HEK293T (cell line): Measurements from ENCODE around the gene OTUD7B.

Experiments used
- CTCF ChIA-PET: fragments of 350-600 bp; formaldehyde crosslinking; extraction: SDS; loops from one replicate; lab custom pipeline; 2021; ENCODE audit warnings: antibody characterized with exemption, inconsistent platforms; lab: Yijun Ruan, JAX
- POLR2A ChIA-PET: fragments of 350-600 bp; formaldehyde crosslinking; extraction: SDS; loops from one replicate; lab custom pipeline; 2020; ENCODE audit warnings: antibody characterized with exemption, inconsistent platforms; lab: Yijun Ruan, JAX
- DNase-seq: peaks from one replicate; pipeline ENCODE4 v3.0.0; 2012; ENCODE audit warnings: mixed read lengths; ENCODE audit errors: extremely low spot score
- ARNT ChIP-seq: fragments of 450-650 bp; IDR thresholded peaks from 2 replicates; pipeline ENCODE4 v1.6.1; 2017; ENCODE audit warnings: mild to moderate bottlenecking
- BHLHE40 ChIP-seq: fragments of 450-650 bp; IDR thresholded peaks from 2 replicates; pipeline ENCODE4 v1.6.1; 2016; ENCODE audit warnings: mild to moderate bottlenecking, moderate library complexity, borderline replicate concordance
- CTBP1 ChIP-seq: fragments of 450-650 bp; IDR thresholded peaks from 2 replicates; pipeline ENCODE4 v1.6.1; 2016; ENCODE audit warnings: borderline replicate concordance
- ELF4 ChIP-seq: fragments of 450-650 bp; IDR thresholded peaks from 2 replicates; pipeline ENCODE4 v1.6.1; 2017; ENCODE audit warnings: antibody characterized with exemption
- FOXA1 ChIP-seq: fragments of 450-650 bp; IDR thresholded peaks from 2 replicates; pipeline ENCODE4 v1.6.1; 2016; ENCODE audit warnings: mild to moderate bottlenecking
- FOXK2 ChIP-seq: fragments of 450-650 bp; IDR thresholded peaks from 2 replicates; pipeline ENCODE4 v1.6.1; 2016; ENCODE audit warnings: mild to moderate bottlenecking
- FOXM1 ChIP-seq: fragments of 450-650 bp; IDR thresholded peaks from 2 replicates; pipeline ENCODE4 v1.6.1; 2017; ENCODE audit warnings: mild to moderate bottlenecking, borderline replicate concordance
- HDGF ChIP-seq: fragments of 450-650 bp; IDR thresholded peaks from 2 replicates; pipeline ENCODE4 v1.6.1; 2017; ENCODE audit warnings: antibody characterized with exemption, borderline replicate concordance
- L3MBTL2 ChIP-seq: fragments of 450-650 bp; conservative IDR thresholded peaks from 2 replicates; pipeline ENCODE4 v1.6.1; 2016; ENCODE audit warnings: mild to moderate bottlenecking
- LEF1 ChIP-seq: fragments of 450-650 bp; IDR thresholded peaks from 2 replicates; pipeline ENCODE4 v1.6.1; 2017; ENCODE audit warnings: mild to moderate bottlenecking, borderline replicate concordance
- NFRKB ChIP-seq: fragments of 450-650 bp; IDR thresholded peaks from 2 replicates; pipeline ENCODE4 v1.6.1; 2016; ENCODE audit warnings: mild to moderate bottlenecking, moderate library complexity
- SP1 ChIP-seq: fragments of 450-650 bp; IDR thresholded peaks from 2 replicates; pipeline ENCODE4 v1.6.1; 2017
- SUZ12 ChIP-seq: fragments of 450-650 bp; IDR thresholded peaks from 2 replicates; pipeline ENCODE4 v1.6.1; 2016; ENCODE audit warnings: mild to moderate bottlenecking
- TARDBP ChIP-seq: fragments of 450-650 bp; IDR thresholded peaks from 2 replicates; pipeline ENCODE4 v1.6.1; 2016
- ZNF384 ChIP-seq: fragments of 450-650 bp; IDR thresholded peaks from 2 replicates; pipeline ENCODE4 v1.6.1; 2016
- TF ChIP-seq, protein P1 (sequence below): fragments of 450-650 bp; IDR thresholded peaks from 2 replicates; pipeline ENCODE4 v1.6.1; 2016

The OTUD7B gene

DNA sequence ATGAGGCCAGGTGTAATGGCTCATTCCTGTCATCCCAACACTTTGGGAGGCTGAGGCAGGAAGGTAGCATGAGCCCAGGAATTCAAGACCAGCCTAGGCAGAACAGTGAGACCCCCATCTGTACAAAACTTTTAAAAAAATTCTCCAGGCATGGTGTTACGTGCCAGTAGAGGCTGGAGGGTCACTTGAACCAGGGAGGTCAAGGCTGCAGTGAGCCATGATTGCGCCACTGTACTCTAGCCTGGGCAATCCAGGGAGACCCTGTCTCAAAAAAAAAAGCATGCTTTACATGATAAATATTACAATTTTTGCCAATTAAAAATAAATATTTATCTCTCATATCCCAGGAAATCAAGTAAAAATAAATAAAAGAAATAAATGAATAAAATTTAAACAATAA lies 39.4 kb upstream of the OTUD7B start:
- CTCF ChIA-PET, result interaction anchor here (0.6 to 0.9 kb wide), 3 partner anchors 15 to 161 kb away, joined by 3 to 4 read pairs (median 3); no protein-coding TSS in a partner anchor
- POLR2A ChIA-PET, result interaction anchor here (0.6 to 1.0 kb wide), 2 partner anchors 122 to 162 kb away, joined by 4 to 6 read pairs; a partner anchor contains a TSS
- TF ChIP-seq, protein P1, sequence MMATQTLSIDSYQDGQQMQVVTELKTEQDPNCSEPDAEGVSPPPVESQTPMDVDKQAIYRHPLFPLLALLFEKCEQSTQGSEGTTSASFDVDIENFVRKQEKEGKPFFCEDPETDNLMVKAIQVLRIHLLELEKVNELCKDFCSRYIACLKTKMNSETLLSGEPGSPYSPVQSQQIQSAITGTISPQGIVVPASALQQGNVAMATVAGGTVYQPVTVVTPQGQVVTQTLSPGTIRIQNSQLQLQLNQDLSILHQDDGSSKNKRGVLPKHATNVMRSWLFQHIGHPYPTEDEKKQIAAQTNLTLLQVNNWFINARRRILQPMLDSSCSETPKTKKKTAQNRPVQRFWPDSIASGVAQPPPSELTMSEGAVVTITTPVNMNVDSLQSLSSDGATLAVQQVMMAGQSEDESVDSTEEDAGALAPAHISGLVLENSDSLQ, result no peak
- TF ChIP-seq SP1 (no peak), BHLHE40 (no peak), HDGF (no peak), NFRKB (no peak), SUZ12 (no peak), TARDBP (no peak), FOXK2 (no peak), ELF4 (no peak), FOXM1 (no peak), CTBP1 (no peak), ARNT (no peak), L3MBTL2 (no peak), LEF1 (no peak), ZNF384 (no peak), FOXA1 (no peak)
- no peak for DNase-seq

DNA sequence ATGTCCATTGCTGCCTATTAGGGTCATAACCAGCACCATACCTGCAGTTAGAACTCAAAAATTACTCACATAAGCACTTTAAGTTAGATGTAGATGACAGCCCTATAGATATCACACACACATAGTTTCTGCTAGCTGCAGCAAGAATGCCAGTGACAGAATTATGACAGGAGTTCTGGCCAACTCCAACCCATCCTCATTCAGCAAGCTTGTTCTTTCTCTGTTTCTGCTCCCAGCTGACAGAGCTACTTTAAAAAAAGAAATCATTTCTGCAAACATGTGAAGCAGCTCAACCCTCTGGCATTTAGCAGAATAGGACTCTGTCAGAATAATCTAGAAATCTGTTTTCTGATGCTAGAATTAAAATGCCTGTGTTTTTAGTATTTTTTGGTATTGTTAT lies 23.8 kb upstream of the OTUD7B start:
- TF ChIP-seq ELF4 (no peak), ARNT (no peak), LEF1 (no peak), L3MBTL2 (no peak), HDGF (no peak), FOXM1 (no peak), TARDBP (no peak), BHLHE40 (no peak), SUZ12 (no peak), ZNF384 (no peak), NFRKB (no peak), FOXA1 (no peak), SP1 (no peak)
- TF ChIP-seq, protein P1, result no peak
- POLR2A ChIA-PET, result interaction anchor here (1.9 kb wide), 1 partner anchor 24 kb away, joined by 5 read pairs; the partner anchor contains the start of gene OTUD7B
- DNase-seq, result no peak
- CTCF ChIA-PET, result interaction anchor here (0.5 to 0.8 kb wide), 3 partner anchors 16 to 217 kb away, joined by 3 read pairs; no protein-coding TSS in a partner anchor

DNA sequence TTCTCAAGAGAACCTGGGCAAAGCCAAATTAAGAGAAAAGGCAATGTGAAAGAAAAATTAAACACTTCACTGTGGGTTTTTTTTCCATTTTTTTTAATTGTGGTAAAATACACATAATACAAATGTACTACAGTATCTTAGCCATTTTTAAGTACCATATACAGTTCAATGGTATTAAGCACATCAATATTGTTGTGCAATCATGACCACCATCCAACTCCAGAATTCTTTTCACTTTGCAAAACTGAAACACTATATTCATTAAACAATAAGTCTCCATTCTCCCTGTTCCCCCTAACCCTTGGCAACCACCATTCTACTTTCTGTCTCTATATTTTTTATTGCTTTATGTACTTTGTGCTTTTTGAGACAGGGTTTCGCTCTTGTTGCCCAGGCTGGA lies 17.8 kb upstream of the OTUD7B start:
- DNase-seq, result no peak
- TF ChIP-seq ZNF384 (no peak), SP1 (no peak), FOXA1 (no peak), L3MBTL2 (no peak), TARDBP (no peak), ARNT (no peak), FOXK2 (no peak), FOXM1 (no peak), SUZ12 (no peak)
- ChIA-PET CTCF (no interaction called here), POLR2A (interaction anchor here (0.8 kb wide), 1 partner anchor 11 kb away, joined by 3 read pairs; no protein-coding TSS in a partner anchor)

DNA sequence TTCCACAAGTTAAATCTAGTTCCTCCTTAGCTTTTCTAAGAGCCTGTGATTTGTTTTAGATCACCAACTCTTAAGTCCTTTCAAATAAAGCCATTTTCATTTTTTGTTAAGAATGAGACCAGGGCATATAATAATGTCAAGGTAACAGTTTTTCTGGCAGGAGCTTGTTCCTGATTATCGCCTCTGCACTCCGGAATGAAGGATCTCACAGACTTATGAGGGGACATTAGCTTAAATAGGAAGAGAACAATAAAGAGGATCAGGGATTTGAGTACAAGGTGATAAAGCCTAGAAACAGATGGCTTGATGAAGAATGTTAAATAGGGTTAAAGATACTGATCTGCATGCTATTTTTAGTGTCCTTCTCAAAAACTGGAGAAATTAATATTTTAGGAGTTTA lies 13.6 kb upstream of the OTUD7B start:
- POLR2A ChIA-PET, result interaction anchor here (1.4 kb wide), 1 partner anchor 14 kb away, joined by 3 read pairs; no protein-coding TSS in a partner anchor
- TF ChIP-seq NFRKB (no peak), ARNT (no peak), ELF4 (no peak), FOXK2 (no peak), FOXA1 (no peak), ZNF384 (no peak), TARDBP (no peak), HDGF (no peak), L3MBTL2 (no peak)
- TF ChIP-seq, protein P1, result no peak
- CTCF ChIA-PET, result no interaction called here
- DNase-seq, result no peak

DNA sequence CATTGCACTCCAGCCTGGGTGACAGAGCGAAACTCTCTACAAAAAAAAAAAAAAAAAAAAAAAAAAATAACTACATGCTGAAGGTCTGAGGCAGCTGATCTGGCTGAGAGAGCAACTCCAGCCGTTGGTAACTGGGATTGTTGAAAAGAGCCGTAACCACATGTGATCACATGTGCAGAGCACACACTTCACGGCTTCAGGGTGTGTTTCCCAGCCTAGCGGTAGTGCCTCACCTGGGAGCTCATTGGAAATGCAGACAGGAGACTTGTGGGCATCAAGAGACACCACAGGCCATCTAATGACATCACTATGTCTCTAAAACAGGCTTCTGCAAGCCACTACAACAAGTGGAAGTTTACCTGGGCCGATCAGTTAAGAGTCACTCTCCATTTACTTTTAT lies 11.8 kb upstream of the OTUD7B start:
- TF ChIP-seq ZNF384 (no peak), ELF4 (no peak), FOXA1 (no peak), HDGF (no peak), BHLHE40 (no peak), SUZ12 (no peak), ARNT (no peak), CTBP1 (no peak), SP1 (no peak), TARDBP (no peak), FOXM1 (no peak), L3MBTL2 (no peak), LEF1 (no peak), FOXK2 (no peak), NFRKB (no peak)
- TF ChIP-seq, protein P1, result no peak
- ChIA-PET CTCF (interaction anchor here (1.0 to 1.1 kb wide), 2 partner anchors 10 to 11 kb away, joined by 3 to 5 read pairs; no protein-coding TSS in a partner anchor), POLR2A (interaction anchor here (4.6 kb wide), 1 partner anchor 11 kb away, joined by 31 read pairs; the partner anchor contains the start of gene OTUD7B)
- DNase-seq, result no peak
